ENCODE data around the gene SNX2.

- no peak for TF ChIP-seq POLR2AphosphoS5 (IDR thresholded peaks at IDR 0.05; ENCODE audit: insufficient read depth in 1 of 2, low read depth in 1 of 2)
- no peak for TF ChIP-seq POLR2A (IDR thresholded peaks at IDR 0.05)
Observed at GRCh38 chr5:122772446-122772845, 2.4 kb upstream of the SNX2 start.

Measured in vagina (tissue), 2 donors.